HepG2 (cell line): ENCODE results near the gene SIRT7. TPM values are rescaled to one million over a fixed set of nuclear protein-coding genes. Genes with fewer than 3 reads are reported as not detected.

ENCODE experiments used
- AKAP8 ChIP-seq: sonication (generic); formaldehyde crosslinking; IDR thresholded peaks from 2 replicates; pipeline ENCODE4 v1.5.1; 2020; ENCODE audit warnings: mild to moderate bottlenecking, missing genetic modification reagents
- ASH2L ChIP-seq: fragments of 300-600, 200-600 bp; sonication (generic); IDR thresholded peaks from 2 replicates; pipeline ENCODE4 v1.7.0; 2017; ENCODE audit warnings: low read depth, mild to moderate bottlenecking, moderate library complexity, mixed read lengths, low read length; ENCODE audit not compliant: insufficient read length
- ATF1 ChIP-seq: IDR thresholded peaks from 2 replicates; pipeline ENCODE4 v1.6.1; 2016; ENCODE audit warnings: mild to moderate bottlenecking, control low read depth
- CAMTA2 ChIP-seq: sonication (generic); formaldehyde crosslinking; IDR thresholded peaks from 2 replicates; pipeline ENCODE4 v1.4.0; 2020; ENCODE audit warnings: mild to moderate bottlenecking, missing genetic modification reagents, borderline replicate concordance
- ELF3 ChIP-seq: IDR thresholded peaks from 2 replicates; pipeline ENCODE4 v1.6.1; 2016; ENCODE audit warnings: missing genetic modification reagents, missing compliant biosample characterization
- HNF1B ChIP-seq: sonication (generic); formaldehyde crosslinking; IDR thresholded peaks from 2 replicates; pipeline ENCODE4 v1.5.1; 2020; ENCODE audit warnings: mild to moderate bottlenecking, moderate library complexity, missing genetic modification reagents
- KAT8 ChIP-seq: IDR thresholded peaks from 2 replicates; pipeline ENCODE4 v1.6.1; 2016; ENCODE audit warnings: missing genetic modification reagents, missing compliant biosample characterization
- MAF1 ChIP-seq: sonication (generic); formaldehyde crosslinking; IDR thresholded peaks from 2 replicates; pipeline ENCODE4 v1.5.0; 2020; ENCODE audit warnings: missing genetic modification reagents, borderline replicate concordance
- RXRB ChIP-seq: IDR thresholded peaks from 2 replicates; pipeline ENCODE4 v1.6.1; 2016; ENCODE audit warnings: borderline replicate concordance, missing genetic modification reagents, missing compliant biosample characterization
- SMC3 ChIP-seq: IDR thresholded peaks from 2 replicates; pipeline ENCODE4 v1.6.1; 2011; ENCODE audit warnings: low read length, improper control_type of control experiment
- SNAI1 ChIP-seq: sonication (generic); formaldehyde crosslinking; IDR thresholded peaks from 2 replicates; pipeline ENCODE4 v1.5.0; 2020; ENCODE audit warnings: mild to moderate bottlenecking, missing genetic modification reagents, borderline replicate concordance
- SRF ChIP-seq: IDR thresholded peaks from 2 replicates; pipeline ENCODE4 v1.6.1; 2011; ENCODE audit warnings: mild to moderate bottlenecking, low read depth, low read length, moderate library complexity
- SRSF1 ChIP-seq: fragments of 200-400 bp; formaldehyde crosslinking; optimal IDR thresholded peaks from 2 replicates; pipeline ENCODE3; 2017; ENCODE audit warnings: mild to moderate bottlenecking, low read depth, low read length, moderate library complexity
- TFDP2 ChIP-seq: sonication (generic); formaldehyde crosslinking; IDR thresholded peaks from 2 replicates; pipeline ENCODE4 v1.4.0; 2020; ENCODE audit warnings: missing genetic modification reagents
- THAP8 ChIP-seq: sonication (generic); formaldehyde crosslinking; IDR thresholded peaks from 2 replicates; pipeline ENCODE4 v1.5.1; 2020; ENCODE audit warnings: missing genetic modification reagents, mild to moderate bottlenecking, borderline replicate concordance
- TOPORS ChIP-seq: sonication (generic); formaldehyde crosslinking; IDR thresholded peaks from 2 replicates; pipeline ENCODE4 v1.8.0; 2023; ENCODE audit warnings: mild to moderate bottlenecking, missing genetic modification reagents
- TRIM22 ChIP-seq: fragments of 450-650 bp; IDR thresholded peaks from 2 replicates; pipeline ENCODE4 v1.6.1; 2017
- ZNF574 ChIP-seq: sonication (generic); formaldehyde crosslinking; IDR thresholded peaks from 2 replicates; pipeline ENCODE4 v1.4.0; 2020; ENCODE audit warnings: missing genetic modification reagents
- ZNF589 ChIP-seq: sonication (generic); formaldehyde crosslinking; conservative IDR thresholded peaks from 2 replicates; pipeline ENCODE4 v1.8.0; 2022; ENCODE audit warnings: mild to moderate bottlenecking, moderate library complexity, missing genetic modification reagents
- ZNF75D ChIP-seq: sonication (generic); formaldehyde crosslinking; IDR thresholded peaks from 2 replicates; pipeline ENCODE4 v1.8.1; 2023; ENCODE audit warnings: missing genetic modification reagents, mild to moderate bottlenecking, borderline replicate concordance
- ZNF766 ChIP-seq: sonication (generic); formaldehyde crosslinking; IDR thresholded peaks from 2 replicates; pipeline ENCODE4 v1.5.0; 2020; ENCODE audit warnings: missing genetic modification reagents, borderline replicate concordance
- ZNF772 ChIP-seq: sonication (generic); formaldehyde crosslinking; IDR thresholded peaks from 2 replicates; pipeline ENCODE4 v1.5.0; 2020; ENCODE audit warnings: mild to moderate bottlenecking, missing genetic modification reagents
- ZNF878 ChIP-seq: sonication (generic); formaldehyde crosslinking; IDR thresholded peaks from 2 replicates; pipeline ENCODE4 v1.8.1; 2023; ENCODE audit warnings: mild to moderate bottlenecking, missing genetic modification reagents, moderate library complexity
- polyA plus RNA-seq, 8 experiments: library from polyadenylated mRNA; depleted of rRNA in 3 of 8; stranded (reverse) in 7 of 8; unstranded in 1 of 8; fragments of >200 nt; fragmentation: Illumina TruSeq in 4 of 8; extraction: Trizol in 4 of 8; gene quantifications; 2 replicates each; pipeline versions ENCODE4 v1.2.1 to v1.2.3, GENCODE V29; 2011 to 2016; ENCODE audit warnings: low read depth in 4 of 8, missing spikeins in 1 of 8, mixed read lengths in 1 of 8; ENCODE audit not compliant: insufficient read depth in 1 of 8
- total RNA-seq, 5 experiments: library from RNA; depleted of rRNA; stranded (reverse); fragments of >200 nt; fragmentation: Illumina TruSeq; extraction: Trizol; gene quantifications; 2 replicates each; pipeline ENCODE4 v1.2.3, GENCODE V29; 2016; ENCODE audit warnings: low read depth in 1 of 5

SIRT7 gene
- total and polyA plus RNA-seq, 2 of the 13 experiments (the other 11 are each of a cell fraction or from before 2014, with no cell fraction given) = 8.3 to 24.8 TPM

- TF ChIP-seq ZNF772 (CRISPR knock-in tag) = no peak
- no peak for TF ChIP-seq TFDP2
- TF ChIP-seq SRSF1 = no peak
- TF ChIP-seq RXRB (CRISPR knock-in tag) = peak; percentile 16; the same call in 1 of the 2 replicates
- TF ChIP-seq MAF1 (CRISPR knock-in tag) = no peak
- TF ChIP-seq ATF1 (CRISPR knock-in tag) = no peak
- peak; percentile 74; the same call in 1 of the 2 replicates for TF ChIP-seq KAT8 (CRISPR knock-in tag)
- peak; percentile 37; the same call in 1 of the 2 replicates for TF ChIP-seq ZNF574
- no peak for TF ChIP-seq TOPORS (CRISPR knock-in tag)
- no peak for TF ChIP-seq HNF1B (CRISPR knock-in tag)
- no peak for TF ChIP-seq SRF
- peak; percentile 99 for TF ChIP-seq AKAP8 (CRISPR knock-in tag)
- no peak for TF ChIP-seq ZNF75D
- TF ChIP-seq ZNF766 (CRISPR knock-in tag) = no peak
- no peak for TF ChIP-seq CAMTA2 (CRISPR knock-in tag)
- TF ChIP-seq TRIM22 = no peak
- no peak for TF ChIP-seq SMC3
- TF ChIP-seq ASH2L = peak; percentile 40
- TF ChIP-seq SNAI1 = no peak
- TF ChIP-seq THAP8 (CRISPR knock-in tag) = no peak
- peak; percentile 91 for TF ChIP-seq ELF3 (CRISPR knock-in tag)
- TF ChIP-seq ZNF878 (CRISPR knock-in tag) = no peak
- TF ChIP-seq ZNF589 (CRISPR knock-in tag) = no peak
These were observed at the start of gene SIRT7 (continued) for GRCh38 chr17:81917565-81918332.
